T-cell (primary cell): Measurements from ENCODE around the gene PTPRM. TPM values are rescaled to one million over a fixed set of nuclear protein-coding genes. Genes with fewer than 3 reads are reported as not detected.

ENCODE experiments used
- ATAC-seq, 4 experiments: fragments of 200-7000 bp in 3 of 4; fragments of 150-1000 bp in 1 of 4; cut with Tn5 transposase; replicated peaks in 1 of 4; 1 replicate in 3 of 4; 2 replicates in 1 of 4; pipeline ENCODE4 v1.10.0; 2021; ENCODE audit warnings: moderate library complexity in 3 of 4, mild to moderate bottlenecking in 2 of 4, moderate number of reproducible peaks in 1 of 4
- CTCF ChIA-PET, 2 donors: fragments of 300-600 bp; sonication (Branson Sonifier 250); formaldehyde crosslinking; loops; one replicate each; lab custom pipeline; 2022; ENCODE audit warnings: antibody characterized with exemption in 2 of 2; lab: Charles Lee
- POLR2A ChIA-PET, 2 donors: fragments of 300-600 bp; sonication (Branson Sonifier 250); formaldehyde crosslinking; loops; one replicate each; lab custom pipeline; 2022; ENCODE audit warnings: antibody characterized with exemption in 2 of 2; lab: Charles Lee
- DNase-seq, 35 experiments: peaks; one replicate each; pipeline versions ENCODE4 v3.0.0 to v3.0.0-alpha.2; 2013 to 2023
- H3K27ac ChIP-seq: one replicate; pipeline ENCODE4 v1.5.1; 2013; ENCODE audit warnings: low read length
- H3K27me3 ChIP-seq, 2 experiments: replicated peaks in 1 of 2; 1 replicate in 1 of 2; 2 replicates in 1 of 2; pipeline versions ENCODE4 v1.6.1 to v1.7.0; 2013; ENCODE audit warnings: low read length in 1 of 2, mixed read lengths in 1 of 2; ENCODE audit not compliant: control insufficient read depth in 2 of 2, insufficient read depth in 2 of 2; ENCODE audit errors: extremely low read depth in 1 of 2
- H3K36me3 ChIP-seq, 2 donors: 1 replicate in 1 of 2; 2 replicates in 1 of 2; pipeline versions ENCODE4 v1.6.1 to v1.7.0; 2013; ENCODE audit warnings: low read length in 1 of 2; ENCODE audit not compliant: control insufficient read depth in 2 of 2, insufficient read depth in 1 of 2; ENCODE audit errors: extremely low read depth in 1 of 2
- H3K4me1 ChIP-seq, 2 experiments: 1 replicate in 1 of 2; 2 replicates in 1 of 2; pipeline versions ENCODE4 v1.6.1 to v1.7.0; 2013; ENCODE audit warnings: low read length in 2 of 2, mixed read lengths in 1 of 2; ENCODE audit not compliant: insufficient read depth in 2 of 2, control insufficient read depth in 1 of 2; ENCODE audit errors: extremely low read depth in 1 of 2
- H3K4me3 ChIP-seq, 2 donors: 1 replicate in 1 of 2; 2 replicates in 1 of 2; pipeline versions ENCODE4 v1.5.1 to v1.7.0; 2013; ENCODE audit warnings: mild to moderate bottlenecking in 2 of 2, low read length in 1 of 2, moderate library complexity in 1 of 2; ENCODE audit not compliant: control insufficient read depth in 1 of 2; ENCODE audit errors: extremely low read depth in 1 of 2
- H3K9me3 ChIP-seq: 2 replicates; pipeline ENCODE4 v1.7.0; 2013
- H3K27ac Mint-ChIP-seq, 2 donors: one replicate each; pipeline ENCODE4 v1.8.0; 2020 to 2021; ENCODE audit warnings: mild to moderate bottlenecking in 2 of 2, mixed read lengths in 2 of 2
- H3K27me3 Mint-ChIP-seq, 2 donors: one replicate each; pipeline ENCODE4 v1.8.0; 2021 to 2022; ENCODE audit warnings: mixed read lengths in 2 of 2
- H3K36me3 Mint-ChIP-seq: one replicate; pipeline ENCODE4 v1.8.0; 2021; ENCODE audit warnings: mixed read lengths
- H3K4me1 Mint-ChIP-seq, 3 donors: one replicate each; pipeline ENCODE4 v1.8.0; 2020 to 2022; ENCODE audit warnings: mixed read lengths in 3 of 3, mild to moderate bottlenecking in 1 of 3
- H3K4me3 Mint-ChIP-seq, 3 donors: one replicate each; pipeline ENCODE4 v1.8.0; 2020 to 2022; ENCODE audit warnings: mild to moderate bottlenecking in 3 of 3, mixed read lengths in 3 of 3, moderate library complexity in 3 of 3
- H3K9me3 Mint-ChIP-seq, 3 donors: one replicate each; pipeline ENCODE4 v1.8.0; 2020 to 2022; ENCODE audit warnings: mixed read lengths in 3 of 3
- WGBS: methylation state at CpG from one replicate; pipeline ENCODE4 v1.1.5; 2013; ENCODE audit warnings: missing lambda C conversion rate; ENCODE audit not compliant: insufficient coverage; 5-methylcytosine and 5-hydroxymethylcytosine counted together
- total RNA-seq, 35 experiments: library from RNA in 6 of 35; stranded (reverse) in 6 of 35; fragments of 120-200 nt in 1 of 35; gene quantifications; one replicate each; pipeline versions ENCODE4 v1.2.1 to v1.2.4 and lab custom pipeline; 2013 to 2026

PTPRM gene
- total RNA-seq, 5 donors from 2014 or later (not counting 1 experiment from before 2014, with no cell fraction given): 4.1 to 47.4 (median 7.1) TPM

- Histone ChIP-seq H3K9me3 (no peaks in the 10 kb centered on the region), H3K4me3 (no peak overlapping the region), H3K27ac (no peak overlapping the region), H3K36me3 (no peaks in the 10 kb centered on the region), H3K27me3 (no peaks in the 10 kb centered on the region), H3K4me1 (no peaks in the 10 kb centered on the region)
- WGBS: no CpG with 5 or more reads among the region's 2 CpGs
- H3K9me3 Mint-ChIP-seq: peaks cover 0 to 3% (median 0%) of the 10 kb centered on the region in 3 donors
- H3K27me3 Mint-ChIP-seq: no peaks in the 10 kb centered on the region
- ChIA-PET POLR2A (no interaction called here), CTCF (no interaction called here)
- H3K4me3 Mint-ChIP-seq: no peak overlapping the region
- H3K36me3 Mint-ChIP-seq: no peaks in the 10 kb centered on the region
- ATAC-seq (no peak), DNase-seq (no peak)
- H3K4me1 Mint-ChIP-seq: no peaks in the 10 kb centered on the region
- no peak overlapping the region for H3K27ac Mint-ChIP-seq
Measured at GRCh38 chr18:7772951-7773350, 205.8 kb downstream of the PTPRM start.

GRCh38 chr18:7775128-7775527, 208.0 kb downstream of the PTPRM start:
- Mint-ChIP-seq H3K9me3 (peaks cover 0 to 3% (median 0%) of the 10 kb centered on the region in 3 donors), H3K4me1 (no peaks in the 10 kb centered on the region), H3K27ac (no peak overlapping the region), H3K4me3 (no peak overlapping the region), H3K36me3 (no peaks in the 10 kb centered on the region), H3K27me3 (no peaks in the 10 kb centered on the region)
- no peak overlapping the region for H3K27ac ChIP-seq
- H3K9me3 ChIP-seq: no peaks in the 10 kb centered on the region
- H3K4me1 ChIP-seq: no peaks in the 10 kb centered on the region
- no peaks in the 10 kb centered on the region for H3K36me3 ChIP-seq
- 25% methylated on average over 2 of the region's 4 CpGs for WGBS
- DNase-seq (no peak), ATAC-seq (no peak)
- H3K27me3 ChIP-seq: no peaks in the 10 kb centered on the region
- CTCF ChIA-PET: no interaction called here
- H3K4me3 ChIP-seq: no peak overlapping the region
- POLR2A ChIA-PET: no interaction called here

DNA sequence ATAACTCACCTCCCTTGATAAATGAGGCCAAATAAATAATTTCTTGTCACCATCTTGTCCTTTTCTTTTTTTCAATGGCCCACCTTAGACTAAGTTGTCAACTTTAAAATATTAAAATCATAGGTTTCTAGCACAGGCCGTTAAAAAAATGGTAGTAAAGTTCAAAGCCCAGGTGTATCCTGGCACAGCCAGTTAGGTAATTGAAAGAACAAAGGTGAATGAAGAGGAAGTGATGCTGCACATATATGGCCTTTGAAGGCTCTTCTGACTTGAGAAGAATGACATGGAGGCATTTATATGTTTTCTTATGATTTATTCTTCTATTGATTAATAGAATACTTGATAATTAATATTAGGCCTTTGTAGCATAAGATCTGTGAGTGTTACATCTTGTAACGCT, 208.7 kb downstream of the PTPRM start:
- no CpG with 5 or more reads among the region's 2 CpGs for WGBS

DNA sequence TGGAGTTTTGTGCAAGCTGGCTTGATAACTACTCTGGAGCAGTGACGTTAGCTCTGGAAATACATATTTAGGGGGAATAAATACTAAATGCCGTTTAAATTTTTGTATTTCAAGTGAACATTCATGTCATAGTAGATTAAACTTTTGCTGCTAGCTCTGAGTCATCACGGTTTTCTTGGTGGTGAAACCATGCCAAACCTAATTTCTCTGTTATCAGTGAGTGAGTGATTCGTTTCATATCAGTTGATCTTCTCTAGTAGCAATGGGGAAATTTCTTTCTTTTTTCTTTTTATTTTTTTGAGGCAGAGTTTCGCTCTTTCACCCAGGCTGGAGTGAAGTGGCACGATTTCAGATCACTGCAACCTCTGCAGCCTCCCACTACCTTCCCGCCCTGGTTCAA, 211.1 kb downstream of the PTPRM start:
- Histone ChIP-seq H3K27me3 (no peaks in the 10 kb centered on the region), H3K4me1 (no peaks in the 10 kb centered on the region), H3K9me3 (no peaks in the 10 kb centered on the region), H3K36me3 (no peaks in the 10 kb centered on the region), H3K4me3 (no peak overlapping the region), H3K27ac (no peak overlapping the region)
- no peaks in the 10 kb centered on the region for H3K27me3 Mint-ChIP-seq
- H3K27ac Mint-ChIP-seq: no peak overlapping the region
- H3K4me1 Mint-ChIP-seq: no peaks in the 10 kb centered on the region
- DNase-seq (no peak), ATAC-seq (no peak)
- peaks cover 0 to 3% (median 2%) of the 10 kb centered on the region in 3 donors for H3K9me3 Mint-ChIP-seq
- H3K36me3 Mint-ChIP-seq: no peaks in the 10 kb centered on the region
- H3K4me3 Mint-ChIP-seq: no peak overlapping the region
- CTCF ChIA-PET: no interaction called here
- POLR2A ChIA-PET: no interaction called here
- WGBS: 60% methylated on average over 2 of the region's 7 CpGs

More for the DNA sequence above, 208.7 kb downstream of the PTPRM start:
- H3K4me3 Mint-ChIP-seq: no peak overlapping the region
- H3K4me1 Mint-ChIP-seq: no peaks in the 10 kb centered on the region
- Histone ChIP-seq H3K4me3 (no peak overlapping the region), H3K4me1 (no peaks in the 10 kb centered on the region), H3K27me3 (no peaks in the 10 kb centered on the region), H3K27ac (no peak overlapping the region), H3K36me3 (no peaks in the 10 kb centered on the region), H3K9me3 (no peaks in the 10 kb centered on the region)
- DNase-seq (no peak), ATAC-seq (no peak)
- H3K36me3 Mint-ChIP-seq: no peaks in the 10 kb centered on the region
- H3K9me3 Mint-ChIP-seq: peaks cover 0 to 3% (median 2%) of the 10 kb centered on the region in 3 donors
- ChIA-PET CTCF (no interaction called here), POLR2A (no interaction called here)
- H3K27me3 Mint-ChIP-seq: no peaks in the 10 kb centered on the region
- H3K27ac Mint-ChIP-seq: no peak overlapping the region

GRCh38 chr18:7779211-7779610, 212.1 kb downstream of the PTPRM start:
- Histone ChIP-seq H3K4me3 (no peak overlapping the region), H3K9me3 (no peaks in the 10 kb centered on the region), H3K27me3 (no peaks in the 10 kb centered on the region), H3K27ac (no peak overlapping the region), H3K4me1 (no peaks in the 10 kb centered on the region), H3K36me3 (no peaks in the 10 kb centered on the region)
- WGBS: 60% methylated on average over 1 of the region's 3 CpGs
- H3K36me3 Mint-ChIP-seq: no peaks in the 10 kb centered on the region
- ChIA-PET CTCF (no interaction called here), POLR2A (no interaction called here)
- H3K27ac Mint-ChIP-seq: no peak overlapping the region
- DNase-seq: no peak
- H3K4me1 Mint-ChIP-seq: no peaks in the 10 kb centered on the region
- peaks cover 0 to 3% (median 2%) of the 10 kb centered on the region in 3 donors for H3K9me3 Mint-ChIP-seq
- no peak for ATAC-seq
- no peaks in the 10 kb centered on the region for H3K27me3 Mint-ChIP-seq
- H3K4me3 Mint-ChIP-seq: no peak overlapping the region

- peaks cover 2 to 7% (median 3%) of the 10 kb centered on the region in 3 donors for H3K9me3 Mint-ChIP-seq
- no peaks in the 10 kb centered on the region for H3K36me3 Mint-ChIP-seq
- no peaks in the 10 kb centered on the region for H3K27me3 Mint-ChIP-seq
- no peaks in the 10 kb centered on the region for H3K4me1 ChIP-seq
- H3K9me3 ChIP-seq: no peaks in the 10 kb centered on the region
- CTCF ChIA-PET: no interaction called here
- H3K4me3 ChIP-seq: no peak overlapping the region
- WGBS: 67% methylated on average over 3 of the region's 4 CpGs
- no peaks in the 10 kb centered on the region for H3K36me3 ChIP-seq
- no peak overlapping the region for H3K4me3 Mint-ChIP-seq
- no peaks in the 10 kb centered on the region for H3K27me3 ChIP-seq
- DNase-seq (no peak), ATAC-seq (no peak)
- H3K27ac ChIP-seq: no peak overlapping the region
- POLR2A ChIA-PET: interaction anchor here in 1 of 2 donors (0.5 kb wide), 1 partner anchor 224 kb away, joined by 3 read pairs; no protein-coding TSS in a partner anchor
- no peak overlapping the region for H3K27ac Mint-ChIP-seq
- H3K4me1 Mint-ChIP-seq: no peaks in the 10 kb centered on the region
Measured at GRCh38 chr18:7784171-7784570, 217.1 kb downstream of the PTPRM start.

- WGBS: no CpG with 5 or more reads among the region's 1 CpG
- no peak overlapping the region for H3K27ac Mint-ChIP-seq
- no peaks in the 10 kb centered on the region for H3K36me3 Mint-ChIP-seq
Measured at GRCh38 chr18:7786569-7786968, 219.5 kb downstream of the PTPRM start.

More at GRCh38 chr18:7786569-7786968, 219.5 kb downstream of the PTPRM start:
- POLR2A ChIA-PET: no interaction called here
- DNase-seq (no peak), ATAC-seq (no peak)
- Histone ChIP-seq H3K4me1 (no peaks in the 10 kb centered on the region), H3K27ac (no peak overlapping the region), H3K27me3 (no peaks in the 10 kb centered on the region), H3K4me3 (no peak overlapping the region), H3K36me3 (no peaks in the 10 kb centered on the region), H3K9me3 (no peaks in the 10 kb centered on the region)
- Mint-ChIP-seq H3K4me3 (no peak overlapping the region), H3K9me3 (peaks cover 0 to 7% (median 0%) of the 10 kb centered on the region in 3 donors), H3K4me1 (no peaks in the 10 kb centered on the region), H3K27me3 (no peaks in the 10 kb centered on the region)
- CTCF ChIA-PET: no interaction called here
